ENCODE data around the gene SFMBT2.
A peak's percentile ranks its signal among the peaks of the same experiment; 100 is the strongest.

The SFMBT2 gene

DNA sequence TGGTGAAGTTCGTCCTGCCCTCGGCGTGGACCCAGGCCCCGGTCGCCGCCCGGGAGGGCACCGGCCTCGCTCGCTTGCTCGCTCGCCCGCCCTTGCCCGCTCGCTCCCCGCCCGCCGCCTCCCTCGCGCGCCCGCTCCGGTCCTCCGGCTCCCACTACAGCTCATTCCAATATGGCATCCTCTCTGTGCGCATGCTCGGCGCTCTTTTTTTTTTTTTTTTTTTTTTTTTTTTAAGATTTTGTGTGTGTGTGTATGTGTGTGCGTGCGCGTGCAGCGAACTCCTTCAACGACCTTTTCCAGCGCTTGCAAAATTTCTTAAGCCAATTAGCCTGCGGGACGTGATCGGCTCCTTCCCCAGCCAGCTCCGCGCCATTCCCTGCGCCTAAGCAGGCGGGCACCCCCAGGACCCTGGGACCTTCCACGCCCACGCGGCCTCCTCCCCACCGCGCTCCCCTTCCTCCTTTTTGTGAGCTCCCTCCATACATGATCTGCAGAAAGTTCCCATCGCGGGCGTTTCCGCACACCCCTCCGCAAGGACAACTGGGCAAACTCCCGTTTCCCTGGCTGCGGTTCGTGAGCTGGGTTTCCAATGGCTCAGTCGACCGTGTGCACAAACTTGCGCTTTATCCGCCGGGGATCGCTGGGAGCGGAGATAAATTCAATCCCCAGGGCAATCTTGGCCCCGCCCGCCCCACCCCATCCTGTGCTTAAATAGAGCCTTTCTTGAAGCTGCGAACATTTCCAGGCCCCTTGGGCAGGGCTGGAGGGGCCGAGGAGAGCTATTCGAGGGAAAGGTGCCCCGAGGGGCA, at the start of gene SFMBT2:
TSS of gene SFMBT2 (minus strand) at position 173 of the 809 bp plus-strand sequence. CDS start 29,136 bp downstream, outside the sequence.
- DNase-seq (ENCODE audit: low spot score) = peak; percentile 87

DNA sequence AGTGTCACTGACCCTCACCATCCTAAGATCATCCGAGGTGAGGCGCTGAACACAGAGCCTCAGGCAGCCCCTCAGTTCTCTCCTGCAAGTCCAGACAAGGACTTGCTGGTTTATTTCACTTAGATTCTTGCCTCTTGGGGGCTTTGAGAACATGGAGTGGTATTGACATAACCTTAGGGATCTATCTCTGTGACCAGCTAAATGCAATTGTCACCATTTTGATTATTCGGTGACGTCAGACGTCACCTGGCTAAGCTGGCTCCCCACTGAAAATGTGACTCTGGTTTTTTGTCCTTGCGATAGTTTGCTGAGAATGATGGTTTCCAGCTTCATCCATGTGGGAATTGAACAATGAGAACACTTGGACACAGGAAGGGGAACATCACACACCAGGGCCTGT, 49.2 kb upstream of the SFMBT2 start:
- DNase-seq (ENCODE audit: low spot score) = no peak

DNA sequence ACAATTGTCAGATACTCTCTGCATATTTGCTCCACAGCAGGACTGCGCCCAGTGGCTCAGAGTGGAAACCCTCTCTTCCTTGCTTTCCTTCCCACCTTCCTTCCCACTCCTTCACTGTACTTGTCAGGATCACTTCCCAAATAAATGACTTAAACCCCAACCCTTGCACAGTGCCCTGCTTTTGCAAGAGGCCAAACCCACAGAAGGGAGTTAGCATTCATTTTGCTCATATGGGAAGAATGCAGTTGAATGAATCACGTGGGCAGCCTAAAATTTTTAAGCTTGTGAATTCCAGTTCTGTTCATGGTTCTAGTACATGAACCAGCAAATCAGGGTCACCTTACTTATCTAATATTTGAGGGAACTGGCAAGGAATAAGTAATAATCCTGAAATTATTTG, 47.7 kb upstream of the SFMBT2 start:
- DNase-seq (ENCODE audit: low spot score) = no peak

DNA sequence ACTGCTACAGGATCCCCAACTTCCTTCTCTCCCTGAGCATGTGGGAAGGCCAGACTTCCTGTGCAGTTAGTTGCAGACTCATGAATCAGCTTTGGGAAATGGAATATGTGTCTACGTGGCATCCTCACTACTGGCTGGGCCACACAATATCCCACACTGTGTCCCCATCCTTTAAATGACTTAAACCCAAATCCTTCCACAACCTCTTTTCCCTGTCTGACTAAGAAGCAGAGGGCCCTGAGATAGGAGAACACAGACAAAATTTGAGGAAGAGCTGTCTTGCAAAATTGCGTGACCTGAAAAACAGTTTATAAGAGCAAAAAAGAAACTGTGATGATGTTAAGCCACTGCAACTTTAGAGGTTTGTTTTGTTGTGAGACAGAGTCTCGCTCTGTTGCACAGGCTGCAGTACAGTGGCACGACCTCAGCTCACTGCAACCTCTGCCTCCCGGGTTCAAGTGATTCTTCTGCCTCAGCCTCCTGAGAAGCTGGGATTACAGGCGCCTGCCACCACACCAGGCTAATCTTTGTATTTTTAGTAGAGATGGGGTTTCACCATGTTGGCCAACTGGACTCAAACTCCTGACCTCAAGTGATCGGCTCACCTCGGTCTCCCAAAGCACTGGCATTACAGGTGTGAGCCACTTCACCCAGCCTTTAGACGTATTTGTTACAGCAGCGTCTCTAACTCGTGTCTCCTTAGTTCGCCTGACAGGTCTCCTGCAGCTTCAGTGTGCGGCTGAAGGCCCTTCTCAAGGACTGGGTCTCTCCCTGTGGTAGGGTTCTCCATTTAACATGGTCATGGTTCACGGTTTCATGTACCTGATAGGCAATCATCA, 46.9 kb upstream of the SFMBT2 start:
- DNase-seq (ENCODE audit: low spot score) = no peak

DNA sequence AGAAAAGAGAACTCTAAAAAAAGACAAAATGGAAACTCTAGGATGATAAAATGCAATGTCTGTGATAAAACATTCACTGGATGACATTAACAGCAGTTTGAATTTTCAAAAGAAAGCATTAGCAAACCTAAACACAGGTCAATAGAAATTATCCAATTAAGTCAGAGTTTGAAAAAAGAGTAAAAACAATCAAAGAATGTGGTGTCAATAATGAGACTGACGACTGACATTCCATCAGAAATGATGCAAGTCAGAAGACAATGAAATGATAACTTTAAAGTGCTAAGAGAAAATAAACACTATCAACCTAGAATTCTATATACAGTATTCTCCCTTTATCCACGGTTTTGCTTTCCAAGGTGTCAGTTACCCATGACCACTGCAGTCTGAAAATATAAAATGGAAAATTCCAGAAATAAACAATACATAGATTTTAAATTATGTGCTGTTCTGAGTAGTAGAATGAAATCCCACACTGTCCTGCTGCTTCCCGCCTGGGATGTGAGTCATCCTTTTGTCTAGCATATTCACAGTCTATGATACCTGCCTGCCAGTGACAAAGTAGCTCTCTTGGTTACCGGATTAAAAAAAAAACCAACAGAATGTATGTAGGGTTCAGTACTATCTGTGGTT, 38.3 kb upstream of the SFMBT2 start:
- DNase-seq (ENCODE audit: low spot score) = no peak

GRCh38 chr10:7445474-7446185, 34.8 kb upstream of the SFMBT2 start:
- no peak for DNase-seq (ENCODE audit: low spot score)

GRCh38 chr10:7444551-7445121, 33.8 kb upstream of the SFMBT2 start:
- DNase-seq (ENCODE audit: low spot score) = no peak

DNA sequence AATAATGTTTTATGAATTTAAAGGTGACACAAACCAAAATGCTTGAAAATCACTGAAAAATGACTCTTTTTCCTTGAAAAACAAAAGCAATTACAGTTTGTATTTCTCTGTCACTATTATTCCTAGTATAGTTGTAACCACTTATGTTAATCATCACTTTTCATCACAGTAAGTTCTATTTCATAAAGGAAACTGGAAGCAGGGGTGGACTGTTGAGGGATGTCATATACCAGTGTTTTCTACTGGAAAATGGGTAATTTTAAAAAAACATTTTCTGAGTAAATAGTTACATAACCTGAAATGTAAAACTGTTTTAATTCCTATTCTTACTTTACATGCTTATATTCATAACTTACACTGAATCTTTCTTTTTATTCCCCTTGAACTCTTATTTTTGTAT, 32.2 kb upstream of the SFMBT2 start:
- no peak for DNase-seq (ENCODE audit: low spot score)

DNA sequence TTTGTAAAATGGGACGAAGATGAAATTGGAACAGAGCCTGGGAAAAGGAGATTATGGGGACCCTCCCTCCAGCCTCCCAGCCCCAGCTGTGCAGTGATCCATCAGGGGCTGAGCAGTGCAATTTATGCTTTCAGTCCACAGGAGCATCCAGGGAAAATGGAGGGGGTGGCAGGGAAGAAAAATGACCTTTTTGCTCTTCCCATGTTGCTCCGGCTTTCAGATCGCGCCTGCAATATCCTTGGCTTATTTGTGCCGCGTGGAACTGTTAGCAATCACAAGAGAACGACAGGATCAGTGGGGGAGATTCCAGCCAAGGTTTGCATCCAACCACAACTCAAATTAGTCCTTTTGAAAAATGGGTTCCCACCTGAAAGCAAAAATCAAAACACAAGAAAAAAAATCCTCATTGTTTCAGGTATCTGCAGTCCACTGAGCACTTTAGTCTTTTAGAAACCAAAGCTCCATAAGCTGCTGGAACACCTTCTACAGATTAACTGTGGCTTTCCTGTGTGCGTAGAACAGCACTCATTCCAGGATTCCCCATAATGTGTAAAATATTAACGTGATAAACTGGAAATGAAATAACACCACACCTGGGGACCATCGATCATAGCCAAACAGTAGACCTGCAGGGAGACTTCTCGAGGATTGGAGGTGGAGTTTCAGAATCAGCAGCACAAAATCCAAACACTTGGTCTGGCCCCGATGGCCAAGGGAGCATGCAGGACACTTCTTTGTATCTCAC, 30.7 kb upstream of the SFMBT2 start:
- DNase-seq (ENCODE audit: low spot score) = no peak

- no peak for DNase-seq (ENCODE audit: low spot score)
Observed at GRCh38 chr10:7439696-7440095, 28.9 kb upstream of the SFMBT2 start.

DNA sequence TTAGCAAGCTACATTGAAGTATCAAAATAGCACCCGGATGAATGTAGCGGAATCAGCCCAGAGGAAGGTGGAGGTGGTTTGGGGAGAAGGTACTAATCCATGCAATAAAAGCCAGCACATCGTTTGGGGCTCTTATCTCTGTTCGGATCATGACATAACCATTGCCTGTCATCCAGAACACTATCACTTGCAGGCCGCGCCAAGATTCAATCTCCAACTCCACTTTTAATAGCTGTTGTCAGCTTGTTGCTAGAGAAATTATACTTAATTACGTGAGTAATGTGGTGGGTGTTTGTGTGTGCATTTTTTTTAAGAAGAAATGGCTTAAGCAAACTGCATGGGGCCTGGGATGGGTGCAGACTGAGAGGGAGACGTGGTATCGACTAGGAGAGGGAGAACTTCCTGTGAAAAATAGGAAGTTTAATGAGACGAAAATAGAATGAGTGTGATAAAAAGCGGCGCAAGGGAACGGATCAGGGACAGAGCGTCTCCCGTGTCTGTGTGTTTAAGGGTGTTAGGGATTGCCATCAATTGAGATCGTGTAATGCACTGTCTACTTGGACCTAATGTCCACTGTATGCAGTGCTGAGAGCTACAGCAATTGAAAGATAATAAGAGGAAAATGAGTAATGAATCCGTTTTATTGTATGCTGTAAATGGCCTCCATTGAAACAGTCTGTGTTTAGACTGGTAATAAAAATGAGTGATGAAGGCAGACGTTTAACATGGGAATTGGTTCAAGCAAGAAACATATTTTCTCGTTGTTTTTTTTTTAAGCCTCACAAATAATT, 27.6 kb upstream of the SFMBT2 start:
- no peak for DNase-seq (ENCODE audit: low spot score)

DNA sequence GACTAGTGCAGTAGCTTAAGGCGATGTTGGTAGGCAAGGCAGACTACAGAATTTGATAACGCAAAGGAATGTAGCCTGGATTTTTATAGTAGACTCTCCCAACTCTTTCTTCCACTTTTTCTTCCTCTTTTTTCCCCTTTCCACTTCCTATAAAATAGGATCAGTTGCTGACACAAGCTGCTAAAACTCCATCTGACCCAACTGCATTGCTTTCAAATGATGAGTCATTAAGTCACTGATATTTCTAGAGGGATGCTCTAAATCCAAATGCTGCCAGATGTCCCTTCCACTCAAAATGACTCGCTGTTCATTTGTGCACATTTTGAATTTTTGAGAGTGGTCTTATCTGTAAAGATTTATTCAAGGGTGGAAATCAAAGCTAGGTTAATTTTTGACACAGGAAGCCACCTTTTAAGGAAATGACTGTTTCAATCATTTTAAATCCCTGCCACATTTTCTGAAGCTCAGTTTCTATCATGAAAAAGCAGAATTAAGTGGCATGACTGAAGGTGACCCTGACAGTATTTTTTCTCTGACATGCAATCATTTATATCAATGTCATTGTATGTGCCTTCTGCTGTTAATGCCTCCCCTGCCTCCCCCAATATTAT, 25.8 kb upstream of the SFMBT2 start:
- no peak for DNase-seq (ENCODE audit: low spot score)

DNA sequence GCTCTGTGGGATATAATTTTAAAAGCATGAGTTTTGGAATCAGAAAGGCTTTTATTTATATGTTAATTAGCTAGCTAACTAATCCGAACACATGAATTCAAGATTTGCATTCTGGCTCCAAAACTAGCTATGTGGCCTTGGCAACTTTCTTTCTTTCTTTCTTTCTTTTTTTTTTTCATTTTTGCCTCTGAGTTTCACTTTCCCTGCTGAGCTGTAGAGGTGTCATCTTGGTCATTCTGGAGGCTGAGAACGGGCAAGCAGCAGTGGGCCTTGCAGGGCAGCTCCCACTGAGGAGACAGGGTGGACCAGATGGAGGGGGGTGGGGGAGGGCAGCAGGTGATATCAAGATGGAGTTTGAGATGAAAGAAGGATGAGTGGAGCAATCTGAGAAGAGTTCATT, 24.8 kb upstream of the SFMBT2 start:
- DNase-seq (ENCODE audit: low spot score) = no peak

DNA sequence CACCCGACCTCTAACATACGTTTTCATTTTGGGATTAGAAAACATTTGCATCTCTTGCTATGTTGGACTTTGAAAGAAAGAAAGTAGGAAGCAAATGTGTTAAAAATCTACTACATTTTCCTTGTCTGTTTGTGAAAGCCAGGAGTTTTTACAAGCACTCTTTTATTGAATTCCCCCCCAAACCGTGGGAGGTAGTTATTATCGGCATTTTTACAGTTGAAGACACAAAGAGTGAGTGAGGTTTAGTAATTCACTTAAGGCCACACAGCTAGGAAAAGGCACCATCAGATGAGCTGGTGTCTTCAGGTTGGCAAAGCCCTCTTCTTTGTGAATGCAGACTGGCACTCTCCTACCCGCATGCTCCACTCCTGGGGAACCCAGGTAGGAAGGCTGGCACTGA, 23.5 kb upstream of the SFMBT2 start:
- DNase-seq (ENCODE audit: low spot score) = no peak

GRCh38 chr10:7433861-7434260, 23.0 kb upstream of the SFMBT2 start:
- no peak for DNase-seq (ENCODE audit: low spot score)

- peak; percentile 29 for DNase-seq (ENCODE audit: low spot score)
Observed at GRCh38 chr10:7432884-7433726, 22.3 kb upstream of the SFMBT2 start.

DNA sequence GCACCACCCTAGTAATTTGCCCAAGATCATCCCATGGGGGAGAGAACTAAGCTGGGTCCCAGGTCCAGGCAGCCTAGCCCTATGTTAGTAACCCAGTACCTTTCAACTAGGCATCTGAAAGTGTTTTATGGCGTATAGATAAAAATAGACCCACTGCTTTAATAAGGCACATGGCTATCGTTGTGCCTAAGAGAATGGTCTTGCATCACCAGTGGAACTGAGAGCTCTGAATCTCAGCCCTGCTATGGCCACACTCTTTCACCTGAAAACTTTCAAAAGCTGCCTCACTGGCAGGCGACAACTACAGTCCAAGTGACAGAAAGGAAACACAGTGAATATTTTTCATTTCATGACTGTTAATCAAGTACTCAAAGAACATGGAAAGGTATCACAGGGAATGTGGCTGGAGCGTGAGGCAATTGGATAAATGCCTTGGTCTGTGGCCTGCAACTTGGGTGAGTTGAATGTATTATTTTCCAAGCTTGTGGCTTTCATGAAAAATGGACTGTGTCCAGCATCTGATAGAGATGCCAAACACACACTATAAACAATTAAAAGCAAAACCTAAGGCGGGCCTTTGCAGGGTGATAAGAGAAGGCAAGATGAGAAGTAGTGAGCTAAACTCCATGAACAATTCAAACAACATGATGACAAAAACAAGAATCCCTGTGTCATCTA, 18.0 kb upstream of the SFMBT2 start:
- no peak for DNase-seq (ENCODE audit: low spot score)

- no peak for DNase-seq (ENCODE audit: low spot score)
Observed at GRCh38 chr10:7426349-7426748, 15.5 kb upstream of the SFMBT2 start.
